GM13977 (cell line): ENCODE measurements around the gene TBX2.

ENCODE experiments used
- DNase-seq: peaks from one replicate; pipeline ENCODE4 v3.0.0; 2012; ENCODE audit warnings: low spot score
- CTCF ChIP-seq: IDR thresholded peaks from 2 replicates; pipeline ENCODE4 v1.5.1; 2012; ENCODE audit warnings: mild to moderate bottlenecking, control low read depth; ENCODE audit not compliant: insufficient read depth; ENCODE audit errors: extremely low read depth, missing control alignments
- in situ Hi-C: fragments of 300-500 bp; cut with MboI; formaldehyde crosslinking; loops from one replicate; pipeline ENCODE4 v1.12.0; 2022; ENCODE audit warnings: low sequenced_read_pairs, low pct_unique_long_range_greater_than_20kb, mixed read lengths, inconsistent platforms; ENCODE audit not compliant: unreplicated experiment

The TBX2 gene

DNA sequence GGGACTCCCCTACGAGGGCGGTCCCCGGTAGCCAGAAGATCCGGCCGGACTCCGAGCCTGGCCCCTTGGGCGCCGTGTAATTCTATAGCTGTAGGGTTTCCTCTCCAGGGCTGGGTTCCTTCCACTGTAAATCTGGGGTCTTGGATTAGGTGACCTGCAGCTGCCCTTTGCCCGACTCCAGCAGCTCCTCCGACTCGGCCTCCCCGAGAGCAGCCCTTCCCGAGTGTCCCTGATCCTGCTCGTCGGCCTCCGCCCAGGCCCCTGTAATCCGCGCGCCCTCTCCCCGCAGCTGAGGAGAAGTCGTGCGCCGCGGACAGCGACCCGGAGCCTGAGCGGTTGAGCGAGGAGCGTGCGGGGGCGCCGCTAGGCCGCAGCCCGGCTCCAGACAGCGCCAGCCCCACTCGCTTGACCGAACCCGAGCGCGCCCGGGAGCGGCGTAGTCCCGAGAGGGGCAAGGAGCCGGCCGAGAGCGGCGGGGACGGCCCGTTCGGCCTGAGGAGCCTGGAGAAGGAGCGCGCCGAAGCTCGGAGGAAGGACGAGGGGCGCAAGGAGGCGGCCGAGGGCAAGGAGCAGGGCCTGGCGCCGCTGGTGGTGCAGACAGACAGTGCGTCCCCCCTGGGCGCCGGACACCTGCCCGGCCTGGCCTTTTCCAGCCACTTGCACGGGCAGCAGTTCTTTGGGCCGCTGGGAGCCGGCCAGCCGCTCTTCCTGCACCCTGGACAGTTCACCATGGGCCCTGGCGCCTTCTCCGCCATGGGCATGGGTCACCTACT is 5.5 kb downstream of the TBX2 start:
- no peak for TF ChIP-seq CTCF
- DNase-seq, result no peak
- in situ Hi-C loops, result loop anchor here (25.0 kb wide), 1 partner anchor 432 kb away; no protein-coding TSS in a partner anchor

- DNase-seq, result no peak
- TF ChIP-seq CTCF, result no peak
- in situ Hi-C loops, result loop anchor here (25.0 kb wide), 1 partner anchor 431 kb away; no protein-coding TSS in a partner anchor
Measured at GRCh38 chr17:61405686-61406536, 6.3 kb downstream of the TBX2 start.

DNA sequence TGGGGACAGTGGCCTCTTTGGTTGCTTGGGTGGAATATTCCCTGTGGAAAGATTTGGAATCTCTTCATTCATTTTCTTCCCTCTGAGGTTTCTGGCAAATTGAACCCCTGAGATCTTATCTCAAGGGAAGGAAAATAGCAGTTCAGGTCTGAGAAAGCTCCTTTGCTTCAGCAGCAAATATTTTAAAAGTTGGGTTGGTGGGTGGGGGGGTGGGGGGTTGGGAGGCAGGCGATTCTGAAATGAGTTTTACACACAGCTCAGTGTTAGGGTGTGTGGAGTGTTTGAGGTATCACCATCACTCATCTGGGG is 6.8 kb downstream of the TBX2 start:
- in situ Hi-C loops, result loop anchor here (25.0 kb wide), 1 partner anchor 431 kb away; no protein-coding TSS in a partner anchor
- TF ChIP-seq CTCF, result no peak
- no peak for DNase-seq

- in situ Hi-C loops, result loop anchor here (25.0 kb wide), 1 partner anchor 430 kb away; no protein-coding TSS in a partner anchor
- TF ChIP-seq CTCF, result no peak
Measured at GRCh38 chr17:61406971-61407911, 7.6 kb downstream of the TBX2 start.

DNA sequence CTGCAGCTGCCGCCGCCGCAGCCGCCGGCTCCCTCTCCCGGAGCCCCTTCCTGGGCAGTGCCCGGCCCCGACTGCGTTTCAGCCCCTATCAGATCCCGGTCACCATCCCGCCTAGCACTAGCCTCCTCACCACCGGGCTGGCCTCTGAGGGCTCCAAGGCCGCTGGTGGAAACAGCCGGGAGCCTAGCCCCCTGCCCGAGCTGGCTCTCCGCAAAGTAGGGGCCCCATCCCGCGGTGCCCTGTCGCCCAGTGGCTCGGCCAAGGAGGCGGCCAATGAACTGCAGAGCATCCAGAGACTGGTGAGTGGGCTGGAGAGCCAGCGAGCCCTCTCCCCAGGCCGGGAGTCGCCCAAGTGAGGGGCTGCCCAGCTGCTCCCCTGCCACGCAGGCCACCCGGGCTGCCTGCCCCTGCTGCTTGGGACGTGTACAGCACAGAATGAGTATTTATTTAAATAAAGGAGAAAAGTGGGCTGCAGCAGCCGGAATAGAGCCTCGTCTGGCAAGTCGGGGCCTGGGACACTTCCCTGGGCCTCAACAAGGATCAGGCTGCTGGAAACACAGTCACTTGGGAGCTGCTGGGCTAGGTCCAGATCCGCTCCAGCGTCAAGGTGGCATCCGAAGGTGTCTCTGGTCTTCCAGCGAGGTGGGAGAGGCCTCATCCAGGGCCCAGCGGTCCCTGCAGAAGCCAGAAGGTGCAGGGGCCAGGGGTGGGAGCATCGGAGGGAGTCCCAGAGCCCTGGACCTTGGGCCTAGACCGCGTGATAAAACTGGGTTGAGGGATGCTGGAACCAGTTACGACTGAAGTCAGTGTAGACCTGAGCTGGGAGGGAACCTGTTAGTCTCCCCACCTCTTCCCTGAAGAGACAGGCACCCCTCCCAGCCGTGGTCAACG is 8.8 kb downstream of the TBX2 start:
- DNase-seq, result no peak
- no peak for TF ChIP-seq CTCF
- in situ Hi-C loops, result loop anchor here (25.0 kb wide), 1 partner anchor 429 kb away; no protein-coding TSS in a partner anchor

More at GRCh38 chr17:61406971-61407911, 7.6 kb downstream of the TBX2 start:
- DNase-seq, result no peak
